MCF 10A (cell line): ENCODE measurements around the gene FGF6. TPM values are rescaled to one million over a fixed set of nuclear protein-coding genes. Genes with fewer than 3 reads are reported as not detected.

Source experiments
- BruUV-seq: library from RNA; stranded (reverse); fragments of 400-500 nt; replicated peaks from 2 replicates; lab custom pipeline; 2021; lab: Mats Ljungman, UMichigan
- CTCF ChIA-PET: fragments of 300-600 bp; sonication (Branson Sonifier 250); formaldehyde crosslinking; extraction: SDS; loops from one replicate; lab custom pipeline; 2021; ENCODE audit warnings: antibody characterized with exemption, inconsistent platforms; lab: Yijun Ruan, JAX
- POLR2A ChIA-PET: fragments of 300-600, 350-650 bp; sonication (Branson Sonifier 250); formaldehyde crosslinking; extraction: SDS; loops from one replicate; lab custom pipeline; 2020; ENCODE audit warnings: antibody characterized with exemption, inconsistent platforms; lab: Yijun Ruan, JAX
- DNase-seq: peaks from one replicate; pipeline ENCODE4 v3.0.0-alpha.2; 2018; ENCODE audit not compliant: unreplicated experiment
- H3K27ac Mint-ChIP-seq: one replicate; pipeline ENCODE4 v1.8.0; 2022; ENCODE audit warnings: mild to moderate bottlenecking, low read depth, mixed read lengths; ENCODE audit not compliant: unreplicated experiment
- H3K27me3 Mint-ChIP-seq: one replicate; pipeline ENCODE4 v1.8.0; 2022; ENCODE audit warnings: mixed read lengths; ENCODE audit not compliant: insufficient read depth, unreplicated experiment
- H3K36me3 Mint-ChIP-seq: one replicate; pipeline ENCODE4 v1.8.0; 2022; ENCODE audit warnings: mild to moderate bottlenecking, moderate library complexity, mixed read lengths; ENCODE audit not compliant: insufficient read depth, unreplicated experiment
- H3K4me1 Mint-ChIP-seq: one replicate; pipeline ENCODE4 v1.8.0; 2022; ENCODE audit warnings: mixed read lengths; ENCODE audit not compliant: insufficient read depth, unreplicated experiment
- H3K4me3 Mint-ChIP-seq: one replicate; pipeline ENCODE4 v1.8.0; 2022; ENCODE audit warnings: mild to moderate bottlenecking, moderate library complexity, mixed read lengths; ENCODE audit not compliant: unreplicated experiment
- H3K9me3 Mint-ChIP-seq: one replicate; pipeline ENCODE4 v1.8.0; 2022; ENCODE audit warnings: mixed read lengths; ENCODE audit not compliant: unreplicated experiment
- intact Hi-C: fragments of 100-400 bp; cut with micrococcal nuclease; formaldehyde crosslinking; loops from 2 replicates; pipeline ENCODE4 v1.14.1; 2022
- total RNA-seq: library from RNA; stranded (reverse); gene quantifications from 2 replicates; pipeline ENCODE4 v1.2.3, GENCODE V29; 2022
- TF ChIP-seq, protein P1 (sequence below): fragments of 200-600 bp; IDR thresholded peaks from one replicate; pipeline ENCODE4 v1.8.0; 2022; ENCODE audit warnings: antibody characterized with exemption, mild to moderate bottlenecking; ENCODE audit not compliant: unreplicated experiment

Gene FGF6
- total RNA-seq, 1 experiment from 2014 or later: not detected

DNA sequence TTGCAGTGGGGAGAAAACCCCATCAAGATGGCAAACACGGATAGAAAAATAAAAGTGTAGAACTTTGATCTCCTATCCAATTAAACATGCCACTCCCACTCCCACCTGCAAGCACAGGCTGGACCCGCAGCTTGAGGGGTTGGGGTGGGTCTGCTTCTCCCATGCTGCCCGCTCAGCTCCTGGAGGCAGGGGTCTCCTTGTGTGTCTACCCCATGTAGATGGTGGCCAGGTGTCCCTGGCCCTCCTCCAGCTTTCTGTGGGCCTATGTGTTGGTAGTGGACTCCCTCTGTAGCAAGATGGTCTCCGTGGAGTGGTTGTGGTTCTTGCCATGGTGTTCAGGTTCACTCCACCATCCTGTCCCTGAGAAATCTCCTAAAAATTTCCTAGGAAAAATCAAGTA is 42.6 kb downstream of the FGF6 start:
- CTCF ChIA-PET: interaction anchor here (0.7 to 1.7 kb wide), 5 partner anchors 9 to 392 kb away, joined by 3 to 7 read pairs (median 3); no protein-coding TSS in a partner anchor
- intact Hi-C loops: no loop called here
- no TSS peak for BruUV-seq
- TF ChIP-seq, protein P1, sequence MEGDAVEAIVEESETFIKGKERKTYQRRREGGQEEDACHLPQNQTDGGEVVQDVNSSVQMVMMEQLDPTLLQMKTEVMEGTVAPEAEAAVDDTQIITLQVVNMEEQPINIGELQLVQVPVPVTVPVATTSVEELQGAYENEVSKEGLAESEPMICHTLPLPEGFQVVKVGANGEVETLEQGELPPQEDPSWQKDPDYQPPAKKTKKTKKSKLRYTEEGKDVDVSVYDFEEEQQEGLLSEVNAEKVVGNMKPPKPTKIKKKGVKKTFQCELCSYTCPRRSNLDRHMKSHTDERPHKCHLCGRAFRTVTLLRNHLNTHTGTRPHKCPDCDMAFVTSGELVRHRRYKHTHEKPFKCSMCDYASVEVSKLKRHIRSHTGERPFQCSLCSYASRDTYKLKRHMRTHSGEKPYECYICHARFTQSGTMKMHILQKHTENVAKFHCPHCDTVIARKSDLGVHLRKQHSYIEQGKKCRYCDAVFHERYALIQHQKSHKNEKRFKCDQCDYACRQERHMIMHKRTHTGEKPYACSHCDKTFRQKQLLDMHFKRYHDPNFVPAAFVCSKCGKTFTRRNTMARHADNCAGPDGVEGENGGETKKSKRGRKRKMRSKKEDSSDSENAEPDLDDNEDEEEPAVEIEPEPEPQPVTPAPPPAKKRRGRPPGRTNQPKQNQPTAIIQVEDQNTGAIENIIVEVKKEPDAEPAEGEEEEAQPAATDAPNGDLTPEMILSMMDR: no peak
- H3K27me3 Mint-ChIP-seq: peaks cover 16% of the 10 kb centered on the region
- POLR2A ChIA-PET: no interaction called here
- no peak overlapping the region for H3K27ac Mint-ChIP-seq
- no peaks in the 10 kb centered on the region for H3K4me1 Mint-ChIP-seq
- no peak for DNase-seq
- H3K36me3 Mint-ChIP-seq: no peaks in the 10 kb centered on the region
- no peaks in the 10 kb centered on the region for H3K9me3 Mint-ChIP-seq
- no peak overlapping the region for H3K4me3 Mint-ChIP-seq

DNA sequence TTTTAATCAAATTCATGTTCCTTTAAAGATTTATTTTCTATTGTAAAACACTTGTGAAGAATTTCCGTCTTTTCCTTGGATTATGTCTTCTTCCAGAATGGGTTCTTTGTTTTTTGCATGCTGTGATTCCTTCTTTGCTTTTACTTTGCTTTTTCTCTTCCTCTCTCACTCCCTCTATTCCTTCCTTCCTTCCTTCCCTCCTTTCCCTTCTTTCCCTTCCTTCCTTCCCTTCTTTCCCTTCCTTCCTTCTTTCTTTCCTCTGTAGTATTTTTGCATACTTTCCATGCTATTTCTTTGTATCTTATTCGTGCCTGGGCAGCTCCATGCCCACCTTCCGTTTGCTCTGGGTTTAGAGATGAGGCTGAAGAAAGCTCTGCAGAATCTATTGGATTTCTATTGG is 44.5 kb downstream of the FGF6 start:
- TF ChIP-seq, protein P1: no peak
- H3K36me3 Mint-ChIP-seq: no peaks in the 10 kb centered on the region
- no peak for DNase-seq
- no peaks in the 10 kb centered on the region for H3K9me3 Mint-ChIP-seq
- H3K4me1 Mint-ChIP-seq: no peaks in the 10 kb centered on the region
- BruUV-seq: no TSS peak
- peaks cover 29% of the 10 kb centered on the region for H3K27me3 Mint-ChIP-seq
- H3K27ac Mint-ChIP-seq: no peak overlapping the region
- H3K4me3 Mint-ChIP-seq: no peak overlapping the region
- intact Hi-C loops: no loop called here
- CTCF ChIA-PET: interaction anchor here (0.5 kb wide), 1 partner anchor 76 kb away, joined by 3 read pairs; no protein-coding TSS in a partner anchor
- POLR2A ChIA-PET: no interaction called here

- TF ChIP-seq, protein P1: no peak
- intact Hi-C loops: no loop called here
- ChIA-PET POLR2A (no interaction called here), CTCF (interaction anchor here (0.9 kb wide), 1 partner anchor 129 kb away, joined by 6 read pairs; no protein-coding TSS in a partner anchor)
- DNase-seq: no peak
- no peaks in the 10 kb centered on the region for H3K36me3 Mint-ChIP-seq
- peaks cover 47% of the 10 kb centered on the region for H3K27me3 Mint-ChIP-seq
- BruUV-seq: no TSS peak
- no peak overlapping the region for H3K27ac Mint-ChIP-seq
- H3K9me3 Mint-ChIP-seq: peaks cover 7% of the 10 kb centered on the region
- H3K4me3 Mint-ChIP-seq: no peak overlapping the region
- H3K4me1 Mint-ChIP-seq: no peaks in the 10 kb centered on the region
Observed at GRCh38 chr12:4395818-4396217, 49.8 kb downstream of the FGF6 start.

DNA sequence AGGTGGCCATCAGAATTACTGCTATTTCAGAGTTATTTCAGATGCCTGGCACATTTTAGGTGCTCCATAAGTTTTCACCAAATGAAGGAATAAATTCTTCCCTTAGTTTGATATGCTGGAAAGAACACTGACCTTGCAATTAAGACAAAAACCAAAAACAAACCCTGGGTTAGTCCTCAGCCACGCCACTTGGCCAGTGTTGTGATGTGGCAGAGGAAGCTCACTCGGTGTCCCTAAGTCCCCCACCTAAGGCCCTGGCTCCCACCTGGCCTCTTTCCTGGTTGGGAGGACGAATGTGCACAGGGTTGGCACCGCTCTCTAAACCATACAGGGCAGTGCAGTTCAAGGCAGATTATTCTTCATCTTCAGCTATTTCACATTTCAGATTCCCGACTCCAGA is 52.4 kb downstream of the FGF6 start:
- Mint-ChIP-seq H3K27me3 (peaks cover 40% of the 10 kb centered on the region), H3K9me3 (peaks cover 7% of the 10 kb centered on the region), H3K4me3 (no peak overlapping the region), H3K27ac (no peak overlapping the region), H3K36me3 (no peaks in the 10 kb centered on the region), H3K4me1 (no peaks in the 10 kb centered on the region)
- BruUV-seq: no TSS peak
- ChIA-PET CTCF (interaction anchor here (0.7 kb wide), 1 partner anchor 14 kb away, joined by 4 read pairs; the partner anchor contains the start of gene FGF23), POLR2A (no interaction called here)
- TF ChIP-seq, protein P1: no peak
- DNase-seq: no peak
- intact Hi-C loops: no loop called here
